Hypothalamus (tissue), 51 donors: ENCODE results near the gene DLG2.
"Not testable (repeated sequence)": the region's sequence is repeated elsewhere in the genome, so short reads cannot be mapped to it uniquely, and the experiment has no call there.

Source experiments
- DNase-seq, 51 donors: peaks; one replicate each; lab custom pipeline; 2025; lab: John Stamatoyannopoulos, UW

DLG2 gene

DNA sequence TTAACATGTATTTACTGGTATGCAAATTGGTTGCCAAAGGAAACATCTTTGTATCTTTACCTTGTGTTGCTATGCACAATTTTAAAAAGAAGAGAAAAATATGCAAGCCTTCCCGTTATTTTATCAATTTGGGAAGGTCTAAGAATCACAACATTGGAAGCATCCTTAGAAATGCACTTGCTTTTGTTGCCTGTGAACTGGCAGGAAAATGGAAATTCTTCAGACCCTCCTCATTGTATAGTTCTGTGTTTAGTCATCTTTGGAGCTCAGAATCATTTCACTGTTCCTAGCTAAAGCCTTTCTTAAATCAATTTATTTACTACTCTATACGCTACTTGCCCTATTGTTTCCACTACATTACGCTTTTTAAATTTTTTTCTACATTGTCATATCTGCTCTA lies 574.5 kb downstream of the DLG2 start:
- no peak for DNase-seq

- DNase-seq = no peak
Observed at GRCh38 chr11:85048801-85049200, 578.3 kb downstream of the DLG2 start.

DNA sequence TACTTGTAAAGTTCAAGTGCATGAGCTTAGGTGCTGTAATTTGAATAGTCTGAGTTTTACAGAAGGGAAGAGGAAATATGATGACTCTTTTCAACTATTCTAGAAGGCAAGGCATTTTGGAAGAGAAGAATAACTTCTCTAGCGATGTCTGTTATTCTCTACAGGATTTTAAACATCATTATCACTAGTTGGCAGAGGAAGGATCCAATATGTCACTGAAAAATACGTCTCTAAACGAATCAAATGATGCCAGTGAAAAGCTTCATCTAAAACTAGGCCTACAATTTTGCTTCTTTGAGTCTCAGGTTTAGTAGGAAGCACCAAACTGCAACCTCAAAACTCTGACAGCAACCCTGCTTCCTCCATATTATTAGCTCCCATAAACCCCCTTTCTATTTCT lies 581.4 kb downstream of the DLG2 start:
- no peak for DNase-seq

DNA sequence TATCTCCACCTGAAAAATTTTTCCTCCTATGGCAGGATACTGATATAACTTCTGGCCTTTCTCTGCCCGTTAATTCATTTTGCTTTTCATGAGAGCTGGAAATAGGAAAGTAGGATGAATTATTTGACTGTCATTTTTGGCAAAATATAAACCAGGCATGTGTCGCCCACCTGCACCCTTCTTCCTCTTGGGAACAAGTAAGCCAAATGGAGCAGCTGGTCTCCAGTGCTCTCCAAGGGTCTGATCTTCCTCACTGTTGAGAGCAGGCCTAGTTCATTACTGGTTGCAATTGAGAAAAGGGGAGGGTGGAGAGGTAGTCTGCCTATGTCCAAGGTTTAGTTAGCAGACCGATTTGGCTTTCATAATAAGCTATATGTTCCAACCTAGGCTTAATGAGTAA lies 582.2 kb downstream of the DLG2 start:
- DNase-seq = no peak

- DNase-seq = no peak
Observed at GRCh38 chr11:85042361-85042760, 584.8 kb downstream of the DLG2 start.

GRCh38 chr11:85040166-85040565 lies 587.0 kb downstream of the DLG2 start:
- DNase-seq = no peak

- no peak for DNase-seq
Observed at GRCh38 chr11:85029964-85030363, 597.2 kb downstream of the DLG2 start.

DNA sequence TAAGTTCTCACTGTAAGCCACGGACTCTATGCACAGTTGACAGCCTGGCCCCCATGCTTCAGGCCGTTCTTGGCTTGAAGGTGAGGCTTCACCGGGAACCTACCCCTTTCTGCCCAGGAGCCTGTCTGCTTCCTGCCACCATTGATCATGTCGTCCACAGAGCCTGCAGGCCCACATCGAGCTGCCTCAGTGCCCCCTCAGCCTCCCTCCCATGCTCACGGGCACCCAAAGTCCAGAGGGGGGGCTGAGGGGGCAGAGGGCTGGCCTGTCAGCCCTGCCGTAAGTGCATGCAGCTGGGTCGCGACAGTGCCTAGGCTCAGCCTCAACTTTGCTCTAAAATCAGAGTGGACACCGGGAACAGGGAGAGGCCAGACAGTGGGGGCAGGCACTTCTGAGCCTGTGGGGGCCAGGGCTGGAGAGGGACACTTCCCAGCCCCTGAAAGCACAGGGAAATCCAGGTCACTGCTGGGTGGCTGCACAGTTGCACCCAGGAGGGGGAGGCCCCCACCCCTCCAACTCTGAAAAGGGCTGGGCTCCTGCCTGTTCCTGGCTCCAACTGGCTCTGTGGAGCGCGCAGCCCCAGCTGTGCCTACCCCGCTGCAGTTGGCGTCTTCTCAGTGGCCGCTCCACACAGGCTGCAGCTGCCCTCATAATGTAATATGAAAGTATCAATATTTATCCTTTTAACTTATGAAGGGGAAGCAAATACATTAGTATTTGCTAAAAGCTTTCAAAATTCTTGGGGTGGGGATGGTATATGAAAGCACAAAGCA lies 598.6 kb downstream of the DLG2 start:
- DNase-seq = no peak

DNA sequence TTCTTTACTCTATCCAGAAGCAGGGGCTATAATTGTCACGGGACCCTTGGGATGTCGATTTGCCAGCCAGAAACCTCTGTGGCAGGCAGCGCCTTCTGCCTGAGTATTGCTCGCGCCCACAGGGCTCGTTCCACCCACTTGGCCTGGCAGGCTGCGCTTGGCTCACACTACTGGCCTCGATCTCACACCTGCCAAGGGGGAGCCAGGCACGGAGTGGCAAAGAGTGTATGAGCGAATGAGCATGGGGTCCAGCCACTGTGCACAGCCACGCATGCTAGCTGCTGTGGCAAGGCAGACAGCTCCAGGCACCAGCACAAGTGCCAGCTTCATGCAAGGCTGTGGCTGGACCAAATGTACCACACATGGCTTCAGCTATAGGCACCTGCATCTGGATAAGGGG lies 599.8 kb downstream of the DLG2 start:
- DNase-seq = no peak

GRCh38 chr11:85021058-85021457 lies 606.1 kb downstream of the DLG2 start:
- no peak for DNase-seq

GRCh38 chr11:84993386-84993785 lies 633.8 kb downstream of the DLG2 start:
- no peak for DNase-seq

GRCh38 chr11:84990141-84990540 lies 637.0 kb downstream of the DLG2 start:
- no peak for DNase-seq

DNA sequence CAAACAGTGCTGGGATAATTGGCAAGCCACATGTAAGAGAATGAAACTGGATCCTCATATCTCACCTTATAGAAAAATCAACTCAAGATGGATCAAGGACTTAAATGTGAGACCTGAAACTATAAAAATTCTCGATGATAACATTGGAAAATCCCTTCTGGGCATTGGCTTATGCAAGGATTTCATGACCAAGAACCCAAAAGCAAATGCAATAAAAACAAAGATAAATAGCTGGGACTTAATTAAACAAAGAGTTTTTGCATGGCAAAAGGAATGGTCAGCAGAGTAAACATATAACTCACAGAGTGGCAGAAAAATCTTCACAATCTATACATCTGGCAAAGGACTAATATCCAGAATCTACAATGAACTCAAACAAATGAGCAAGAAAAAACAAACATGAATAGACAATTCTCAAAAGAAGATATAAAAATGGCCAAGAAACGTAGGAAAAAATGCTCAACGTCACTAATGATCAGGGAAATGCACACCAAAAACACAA lies 639.4 kb downstream of the DLG2 start:
- DNase-seq = not testable (repeated sequence)

DNA sequence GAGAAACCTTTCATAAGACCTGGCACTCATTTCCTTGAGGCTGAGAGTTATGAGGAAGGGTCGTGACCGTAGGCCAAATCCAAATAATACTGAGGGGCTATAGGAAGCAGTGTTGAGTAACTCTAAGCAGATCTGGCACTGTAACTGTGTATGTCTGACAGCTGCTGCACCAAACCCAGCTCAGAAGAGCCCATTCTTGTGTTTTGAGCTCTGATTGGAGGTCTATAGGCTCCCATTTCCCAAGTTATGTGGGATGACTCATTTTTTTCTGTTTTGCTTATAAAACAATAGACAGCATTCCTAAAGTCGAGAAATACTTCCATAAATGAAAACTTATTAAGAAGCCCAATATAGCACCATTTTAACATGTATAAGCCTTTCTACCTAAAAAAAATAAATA lies 645.8 kb downstream of the DLG2 start:
- DNase-seq = no peak

DNA sequence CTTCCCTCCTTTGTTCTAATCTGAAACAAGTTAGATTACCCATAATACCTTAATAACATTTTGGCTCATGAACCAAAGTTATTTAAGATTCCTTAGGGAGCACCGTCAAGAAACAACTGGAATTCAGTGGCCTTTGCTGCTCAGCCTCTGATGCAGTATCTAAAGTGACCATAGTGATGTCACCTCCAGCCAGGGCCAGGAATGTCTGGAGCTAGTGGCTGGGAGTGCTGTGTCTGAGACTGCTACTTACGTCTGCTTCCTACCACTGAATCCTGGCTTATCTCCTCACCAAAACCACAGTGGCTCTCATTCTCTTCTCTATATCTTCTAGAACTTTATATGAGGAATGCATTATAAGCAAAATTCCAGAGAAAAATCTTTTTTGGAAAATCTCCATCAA lies 658.0 kb downstream of the DLG2 start:
- no peak for DNase-seq

DNA sequence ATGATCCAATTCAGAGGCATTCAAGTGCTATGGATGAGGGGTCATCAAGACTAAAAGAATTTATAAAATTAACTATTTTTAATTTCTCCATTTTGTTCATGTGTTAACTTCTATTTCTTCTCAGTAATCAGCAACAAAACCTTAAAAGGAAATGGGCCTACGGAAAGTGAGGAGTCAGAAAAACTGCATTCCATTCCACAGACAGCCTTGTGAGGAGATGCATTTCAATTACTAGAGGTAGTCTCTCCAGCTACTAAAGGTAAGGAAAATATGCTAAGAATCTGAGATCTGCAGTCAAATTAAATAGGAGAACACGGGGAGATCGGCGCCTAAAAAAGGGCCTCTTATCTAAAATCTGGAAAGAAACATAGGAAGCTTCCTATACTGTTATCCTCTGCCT lies 661.7 kb downstream of the DLG2 start:
- DNase-seq = no peak

DNA sequence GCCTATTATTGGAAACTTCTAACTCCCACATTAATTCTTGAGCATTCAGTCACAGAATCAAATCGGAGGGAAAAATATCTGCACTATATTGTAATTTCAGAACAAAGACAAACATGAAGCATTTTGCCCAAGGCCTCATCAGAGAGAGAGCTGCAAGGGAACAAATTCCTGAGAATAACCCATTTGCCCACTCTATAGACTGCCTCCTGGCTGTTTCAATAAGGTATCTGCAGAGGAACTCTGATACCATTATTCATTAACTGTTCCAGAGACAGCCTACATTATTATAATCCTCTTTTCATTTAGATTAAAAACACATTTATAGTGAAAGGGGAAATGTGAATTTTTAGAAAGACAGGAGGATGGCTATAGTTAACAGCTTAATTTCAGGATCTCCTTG lies 663.9 kb downstream of the DLG2 start:
- no peak for DNase-seq

- DNase-seq = no peak
Observed at GRCh38 chr11:84962018-84962417, 665.1 kb downstream of the DLG2 start.

- no peak for DNase-seq
Observed at GRCh38 chr11:84958295-84958694, 668.8 kb downstream of the DLG2 start.

DNA sequence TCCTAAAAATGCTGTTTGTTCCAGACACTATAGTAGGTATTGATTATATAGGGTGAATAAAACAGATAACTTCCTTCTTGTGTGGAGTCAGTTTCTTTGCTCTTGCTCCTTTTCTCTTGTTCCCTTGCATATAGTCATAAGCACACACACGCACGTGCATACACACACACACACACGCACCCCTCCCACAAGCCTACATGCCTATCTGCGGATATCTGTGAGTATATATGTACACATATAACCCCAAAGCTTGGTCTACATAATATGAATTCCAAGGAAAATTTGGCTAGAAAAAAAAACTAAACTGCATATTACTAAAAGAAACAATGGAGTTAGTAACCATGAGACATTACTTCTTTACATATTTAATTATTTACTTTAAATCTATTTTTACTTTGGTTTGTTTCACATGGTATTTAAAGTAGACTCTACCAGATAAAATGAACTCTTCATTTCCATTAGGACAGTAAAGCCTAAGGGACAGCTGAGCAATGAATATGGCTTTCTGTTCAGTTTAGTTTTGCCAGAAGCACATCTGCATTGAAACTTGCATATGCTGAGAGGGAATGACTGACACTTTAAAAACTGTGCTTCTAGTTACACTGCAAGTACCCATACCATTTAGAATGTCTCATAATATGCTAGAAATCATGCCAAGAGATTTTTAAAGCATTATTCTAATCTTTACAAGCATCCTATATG lies 676.4 kb downstream of the DLG2 start:
- DNase-seq = no peak

- DNase-seq = peak in 4 of 51 donors; percentile 0 to 52 (median 8)
Observed at GRCh38 chr11:84947970-84948580, 679.1 kb downstream of the DLG2 start.

- no peak for DNase-seq
Observed at GRCh38 chr11:84947070-84947469, 680.1 kb downstream of the DLG2 start.
